ENCODE data around the gene WWC2. TPM values are rescaled to one million over a fixed set of nuclear protein-coding genes. Genes with fewer than 3 reads are reported as not detected.
A peak's percentile ranks its signal among the peaks of the same experiment; 100 is the strongest.

The WWC2 gene
- total and polyA plus RNA-seq, 10 donors = 1.4 to 32.0 (median 19.3) TPM

DNA sequence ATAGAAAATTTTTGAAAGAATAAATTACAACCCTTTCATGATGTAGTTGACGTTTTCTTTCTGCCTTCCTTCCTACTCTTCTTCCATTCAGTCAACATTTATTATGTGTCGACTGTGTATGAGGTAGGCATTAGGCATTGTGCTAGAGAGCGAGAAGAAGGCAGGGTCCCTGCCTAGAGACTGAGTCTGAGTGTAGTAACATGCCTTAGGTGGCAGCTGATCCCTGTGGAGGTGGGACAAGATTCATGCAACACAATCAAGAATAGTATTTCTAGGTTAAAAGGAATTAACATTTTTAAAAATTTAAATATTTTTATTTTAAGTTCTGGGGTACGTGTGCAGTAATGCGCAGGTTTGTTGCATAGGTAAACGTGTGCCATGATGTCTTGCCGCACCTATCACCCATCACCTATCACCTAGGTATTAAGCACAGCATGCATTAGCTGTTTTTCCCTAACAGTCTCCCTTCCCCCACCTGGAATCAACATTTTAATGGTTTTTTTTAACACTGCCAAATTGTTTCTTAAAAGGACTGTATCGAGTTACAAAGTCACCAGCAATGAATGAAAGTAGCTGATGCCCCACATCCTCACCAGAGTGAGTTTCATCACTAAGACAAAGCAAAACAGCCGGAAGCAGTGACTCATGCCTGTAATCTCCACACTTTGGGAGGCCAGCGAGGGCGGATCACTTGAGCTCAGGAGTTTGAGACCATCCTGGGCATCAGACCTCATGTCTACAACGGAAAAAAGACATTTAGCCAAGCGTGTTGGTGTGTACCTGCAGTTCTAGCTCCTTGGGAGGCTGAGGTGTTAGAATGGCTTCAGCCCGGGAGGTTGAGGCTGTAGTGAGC, 84.0 kb downstream of the WWC2 start:
- 59 to 74% (median 64%) methylated on average over 14 of the region's 14 CpGs for WGBS, 5 donors
- intact Hi-C loops (cut with DNase I; ENCODE audit: low total_unique reads) = no loop called here
- Histone ChIP-seq H3K9me3 (no peaks in the 10 kb centered on the region), H3K4me3 (no peak overlapping the region), H3K4me1 (peaks cover 0 to 6% (median 1%) of the 10 kb centered on the region in 6 donors), H3K27me3 (replicated peaks in 1 of 7) (no peaks in the 10 kb centered on the region), H3K27ac (no peak overlapping the region), H3K36me3 (no peaks in the 10 kb centered on the region)
- DNase-seq = no peak
- TF ChIP-seq POLR2AphosphoS5 (IDR thresholded peaks at IDR 0.05) (peak in 1 of 3 donors; percentile 40), POLR2A (IDR thresholded peaks at IDR 0.05) (no peak)
- TF ChIP-seq, protein P1, sequence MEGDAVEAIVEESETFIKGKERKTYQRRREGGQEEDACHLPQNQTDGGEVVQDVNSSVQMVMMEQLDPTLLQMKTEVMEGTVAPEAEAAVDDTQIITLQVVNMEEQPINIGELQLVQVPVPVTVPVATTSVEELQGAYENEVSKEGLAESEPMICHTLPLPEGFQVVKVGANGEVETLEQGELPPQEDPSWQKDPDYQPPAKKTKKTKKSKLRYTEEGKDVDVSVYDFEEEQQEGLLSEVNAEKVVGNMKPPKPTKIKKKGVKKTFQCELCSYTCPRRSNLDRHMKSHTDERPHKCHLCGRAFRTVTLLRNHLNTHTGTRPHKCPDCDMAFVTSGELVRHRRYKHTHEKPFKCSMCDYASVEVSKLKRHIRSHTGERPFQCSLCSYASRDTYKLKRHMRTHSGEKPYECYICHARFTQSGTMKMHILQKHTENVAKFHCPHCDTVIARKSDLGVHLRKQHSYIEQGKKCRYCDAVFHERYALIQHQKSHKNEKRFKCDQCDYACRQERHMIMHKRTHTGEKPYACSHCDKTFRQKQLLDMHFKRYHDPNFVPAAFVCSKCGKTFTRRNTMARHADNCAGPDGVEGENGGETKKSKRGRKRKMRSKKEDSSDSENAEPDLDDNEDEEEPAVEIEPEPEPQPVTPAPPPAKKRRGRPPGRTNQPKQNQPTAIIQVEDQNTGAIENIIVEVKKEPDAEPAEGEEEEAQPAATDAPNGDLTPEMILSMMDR (IDR thresholded peaks at IDR 0.05 in 8 of 11, conservative IDR thresholded peaks at IDR 0.05 in 3 of 11) = no peak

DNA sequence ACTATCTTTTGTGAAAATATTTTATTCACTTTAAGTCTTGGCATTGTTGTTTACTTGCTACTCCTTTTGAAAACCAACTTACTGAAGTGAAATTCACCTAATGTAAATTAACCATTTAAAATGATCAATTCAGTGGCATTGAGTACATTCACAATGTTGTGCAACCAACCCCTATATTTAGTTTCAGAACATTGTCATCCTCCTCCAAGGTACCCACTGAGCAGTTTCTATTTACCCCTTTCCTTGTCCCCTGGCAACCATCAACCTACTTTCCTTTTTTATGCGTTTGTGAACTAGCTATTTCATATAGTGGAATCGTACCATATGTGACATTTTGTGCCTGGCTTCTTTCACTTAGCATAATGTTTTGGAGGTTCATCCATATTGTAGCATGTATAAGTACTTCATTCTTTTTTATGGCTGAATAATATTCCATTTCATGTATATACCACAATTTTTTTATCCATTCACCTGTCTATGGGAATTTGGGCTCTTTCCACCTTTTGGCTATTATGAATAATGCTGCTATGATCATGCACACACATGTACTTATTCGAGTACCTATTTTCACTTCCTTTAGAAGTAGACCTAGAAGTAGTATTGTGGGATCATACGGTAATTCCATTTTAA, 85.0 kb downstream of the WWC2 start:
- Histone ChIP-seq H3K27ac (no peak overlapping the region), H3K36me3 (no peaks in the 10 kb centered on the region), H3K4me3 (no peak overlapping the region), H3K9me3 (no peaks in the 10 kb centered on the region), H3K27me3 (replicated peaks in 1 of 7) (no peaks in the 10 kb centered on the region), H3K4me1 (peaks cover 0 to 6% (median 0%) of the 10 kb centered on the region in 6 donors)
- WGBS, 5 donors = 89 to 95% (median 95%) methylated on average over 4 of the region's 4 CpGs
- no peak for DNase-seq
- intact Hi-C loops (cut with DNase I; ENCODE audit: low total_unique reads) = no loop called here
- no peak for TF ChIP-seq POLR2A (IDR thresholded peaks at IDR 0.05)
- TF ChIP-seq, protein P1 (IDR thresholded peaks at IDR 0.05 in 8 of 11, conservative IDR thresholded peaks at IDR 0.05 in 3 of 11) = no peak
- TF ChIP-seq POLR2AphosphoS5 (IDR thresholded peaks at IDR 0.05) = no peak

DNA sequence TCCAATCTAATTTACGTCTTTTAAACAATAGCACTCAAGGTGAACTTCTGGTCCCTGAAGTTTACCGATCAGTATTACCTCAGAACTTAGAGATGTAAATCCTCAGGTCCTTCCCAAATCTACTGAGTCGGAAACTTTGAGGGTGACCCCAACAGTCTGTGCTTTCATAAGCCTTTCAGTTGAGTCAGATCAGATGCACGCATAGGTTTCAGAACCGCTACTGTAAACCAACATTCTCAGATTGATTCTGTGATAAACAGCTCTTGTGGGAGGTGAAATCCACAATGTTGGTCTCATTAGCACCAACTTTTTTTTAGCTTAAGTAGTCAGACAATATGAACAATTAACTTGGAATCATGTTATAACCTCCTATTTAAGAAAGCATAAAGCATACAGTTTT, 86.0 kb downstream of the WWC2 start:
- Histone ChIP-seq H3K36me3 (no peaks in the 10 kb centered on the region), H3K4me1 (peaks cover 0 to 6% (median 0%) of the 10 kb centered on the region in 6 donors), H3K27me3 (replicated peaks in 1 of 7) (no peaks in the 10 kb centered on the region), H3K9me3 (no peaks in the 10 kb centered on the region), H3K27ac (no peak overlapping the region), H3K4me3 (no peak overlapping the region)
- TF ChIP-seq, protein P1 (IDR thresholded peaks at IDR 0.05 in 8 of 11, conservative IDR thresholded peaks at IDR 0.05 in 3 of 11) = no peak
- TF ChIP-seq POLR2AphosphoS5 (IDR thresholded peaks at IDR 0.05) (no peak), POLR2A (IDR thresholded peaks at IDR 0.05) (no peak)
- intact Hi-C loops (cut with DNase I; ENCODE audit: low total_unique reads) = no loop called here
- WGBS, 5 donors = 74 to 91% (median 82%) methylated on average over 5 of the region's 5 CpGs
- no peak for DNase-seq

DNA sequence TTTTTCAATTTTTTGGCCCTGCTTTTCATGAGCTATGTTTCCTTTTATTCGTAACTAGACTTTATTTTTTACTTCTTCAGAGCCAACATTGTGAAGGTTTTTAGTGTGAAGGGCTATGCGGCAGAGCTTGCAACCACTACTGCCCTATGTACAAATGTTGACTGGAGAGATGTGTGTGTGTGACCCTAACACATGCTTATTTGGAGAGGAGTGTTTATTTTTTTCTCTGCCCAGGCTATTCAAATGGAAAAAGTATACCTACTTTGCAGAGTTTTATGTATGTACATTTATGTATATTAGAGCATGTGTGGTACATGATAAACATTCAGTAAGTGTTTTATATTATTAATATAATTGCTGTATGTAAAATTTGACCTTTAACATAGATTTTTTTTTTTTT, 86.5 kb downstream of the WWC2 start:
- Histone ChIP-seq H3K27ac (no peak overlapping the region), H3K4me1 (peaks cover 0 to 6% (median 0%) of the 10 kb centered on the region in 6 donors), H3K9me3 (no peaks in the 10 kb centered on the region), H3K4me3 (no peak overlapping the region), H3K27me3 (replicated peaks in 1 of 7) (no peaks in the 10 kb centered on the region), H3K36me3 (no peaks in the 10 kb centered on the region)
- 89 to 94% (median 93%) methylated on average over 2 of the region's 2 CpGs for WGBS, 5 donors
- TF ChIP-seq, protein P1 (IDR thresholded peaks at IDR 0.05 in 8 of 11, conservative IDR thresholded peaks at IDR 0.05 in 3 of 11) = no peak
- no peak for TF ChIP-seq POLR2AphosphoS5 (IDR thresholded peaks at IDR 0.05)
- no peak for TF ChIP-seq POLR2A (IDR thresholded peaks at IDR 0.05)
- DNase-seq = no peak
- intact Hi-C loops (cut with DNase I; ENCODE audit: low total_unique reads) = no loop called here
